HG02642 (cell line): ENCODE results near the gene CLEC16A.

Experiments
- ATAC-seq: cut with Tn5 transposase; IDR thresholded peaks from one replicate; pipeline ENCODE4 v1.9.1; 2021; ENCODE audit warnings: mild to moderate bottlenecking; ENCODE audit not compliant: unreplicated experiment, poor library complexity

Gene CLEC16A

GRCh38 chr16:11161439-11161838 lies 217.1 kb downstream of the CLEC16A start:
- no peak for ATAC-seq

- ATAC-seq = no peak
Measured at GRCh38 chr16:11161974-11162373, 217.6 kb downstream of the CLEC16A start.

- ATAC-seq = no peak
Measured at GRCh38 chr16:11162586-11163268, 218.4 kb downstream of the CLEC16A start.

- ATAC-seq = no peak
Measured at GRCh38 chr16:11163761-11164261, 219.4 kb downstream of the CLEC16A start.

- no peak for ATAC-seq
Measured at GRCh38 chr16:11164482-11165270, 220.3 kb downstream of the CLEC16A start.

GRCh38 chr16:11165349-11165748 lies 221.0 kb downstream of the CLEC16A start:
- ATAC-seq = no peak

GRCh38 chr16:11165894-11166665 lies 221.7 kb downstream of the CLEC16A start:
- no peak for ATAC-seq

GRCh38 chr16:11167581-11167980 lies 223.2 kb downstream of the CLEC16A start:
- no peak for ATAC-seq

GRCh38 chr16:11168386-11169051 lies 224.2 kb downstream of the CLEC16A start:
- ATAC-seq = no peak

- ATAC-seq = no peak
Measured at GRCh38 chr16:11169641-11170040, 225.3 kb downstream of the CLEC16A start.

GRCh38 chr16:11170201-11170600 lies 225.8 kb downstream of the CLEC16A start:
- ATAC-seq = no peak

GRCh38 chr16:11170696-11171447 lies 226.5 kb downstream of the CLEC16A start:
- no peak for ATAC-seq

- no peak for ATAC-seq
Measured at GRCh38 chr16:11171448-11171709, 227.0 kb downstream of the CLEC16A start.

- ATAC-seq = no peak
Measured at GRCh38 chr16:11171757-11172299, 227.5 kb downstream of the CLEC16A start.

- no peak for ATAC-seq
Measured at GRCh38 chr16:11173426-11173825, 229.1 kb downstream of the CLEC16A start.

- ATAC-seq = no peak
Measured at GRCh38 chr16:11174141-11174540, 229.8 kb downstream of the CLEC16A start.

- ATAC-seq = no peak
Measured at GRCh38 chr16:11175106-11175786, 230.9 kb downstream of the CLEC16A start.

GRCh38 chr16:11175787-11176341 lies 231.5 kb downstream of the CLEC16A start:
- ATAC-seq = peak; percentile 53
